ENCODE results near the gene SLIT3.

Gene SLIT3

GRCh38 chr5:169018925-169019324 is 282.0 kb downstream of the SLIT3 start:
- Histone ChIP-seq H3K9me3 (ENCODE audit: control insufficient read depth, low read length) (no peaks in the 10 kb centered on the region), H3K4me1 (ENCODE audit: control insufficient read depth, insufficient read depth, low read length, poor library complexity, severe bottlenecking) (no peaks in the 10 kb centered on the region), H3K36me3 (ENCODE audit: control insufficient read depth, insufficient read depth, low read length) (no peaks in the 10 kb centered on the region), H3K4me3 (ENCODE audit: insufficient read depth, low read depth, low read length, poor library complexity, severe bottlenecking) (no peak overlapping the region), H3K27ac (ENCODE audit: insufficient read depth, low read length, poor library complexity, severe bottlenecking) (no peak overlapping the region), H3K27me3 (replicated peaks; ENCODE audit: control insufficient read depth, insufficient read depth, low read length, poor library complexity, severe bottlenecking) (no peaks in the 10 kb centered on the region)
- no peak for DNase-seq

DNA sequence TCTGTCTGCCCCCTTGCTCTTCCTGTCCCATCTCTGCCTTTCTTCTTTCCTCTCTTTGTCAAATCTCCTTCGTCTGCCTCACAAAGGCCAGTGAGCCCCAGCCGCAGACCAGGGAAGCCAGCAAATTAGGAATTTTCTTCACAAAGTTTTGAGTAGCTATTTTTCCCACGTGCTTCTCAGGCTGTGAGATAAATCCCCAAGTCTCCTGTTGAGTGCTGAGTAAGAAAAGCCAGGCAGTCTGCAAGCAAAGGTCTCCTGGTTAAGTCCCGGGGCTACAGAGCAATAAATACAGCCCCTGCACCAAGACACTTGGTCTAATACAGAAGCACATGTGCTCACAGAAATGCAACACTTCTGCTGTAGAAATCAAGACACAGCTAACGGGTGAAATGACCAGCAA is 284.9 kb downstream of the SLIT3 start:
- Histone ChIP-seq H3K4me3 (ENCODE audit: insufficient read depth, low read depth, low read length, poor library complexity, severe bottlenecking) (no peak overlapping the region), H3K36me3 (ENCODE audit: control insufficient read depth, insufficient read depth, low read length) (no peaks in the 10 kb centered on the region), H3K4me1 (ENCODE audit: control insufficient read depth, insufficient read depth, low read length, poor library complexity, severe bottlenecking) (no peaks in the 10 kb centered on the region), H3K9me3 (ENCODE audit: control insufficient read depth, low read length) (no peaks in the 10 kb centered on the region), H3K27me3 (replicated peaks; ENCODE audit: control insufficient read depth, insufficient read depth, low read length, poor library complexity, severe bottlenecking) (no peaks in the 10 kb centered on the region), H3K27ac (ENCODE audit: insufficient read depth, low read length, poor library complexity, severe bottlenecking) (no peak overlapping the region)
- no peak for DNase-seq

DNA sequence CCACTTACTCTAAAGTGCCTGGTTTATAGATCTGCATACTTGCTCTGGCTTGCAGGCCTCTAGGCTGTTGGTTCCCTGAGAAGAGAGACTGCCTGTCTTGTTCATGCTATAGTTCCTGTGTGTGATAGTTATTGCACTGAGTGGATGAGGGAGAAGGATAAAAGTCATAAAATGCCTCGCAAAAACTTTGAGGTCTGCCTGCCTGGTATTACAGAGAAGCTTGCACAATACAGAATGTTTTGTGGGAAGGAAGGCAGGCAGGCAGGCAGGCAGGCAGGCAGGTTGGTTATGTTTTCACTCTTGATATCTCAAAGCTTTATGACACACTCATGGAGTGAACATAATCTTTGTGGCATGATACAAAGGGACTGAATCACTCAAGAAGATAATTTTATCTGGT is 287.1 kb downstream of the SLIT3 start:
- H3K4me1 ChIP-seq (ENCODE audit: control insufficient read depth, insufficient read depth, low read length, poor library complexity, severe bottlenecking) = no peaks in the 10 kb centered on the region
- H3K27me3 ChIP-seq (replicated peaks; ENCODE audit: control insufficient read depth, insufficient read depth, low read length, poor library complexity, severe bottlenecking) = no peaks in the 10 kb centered on the region
- DNase-seq = no peak
- no peak overlapping the region for H3K4me3 ChIP-seq (ENCODE audit: insufficient read depth, low read depth, low read length, poor library complexity, severe bottlenecking)
- no peak overlapping the region for H3K27ac ChIP-seq (ENCODE audit: insufficient read depth, low read length, poor library complexity, severe bottlenecking)
- H3K36me3 ChIP-seq (ENCODE audit: control insufficient read depth, insufficient read depth, low read length) = no peaks in the 10 kb centered on the region
- H3K9me3 ChIP-seq (ENCODE audit: control insufficient read depth, low read length) = no peaks in the 10 kb centered on the region

- H3K27ac ChIP-seq (ENCODE audit: insufficient read depth, low read length, poor library complexity, severe bottlenecking) = no peak overlapping the region
- H3K36me3 ChIP-seq (ENCODE audit: control insufficient read depth, insufficient read depth, low read length) = no peaks in the 10 kb centered on the region
- no peak overlapping the region for H3K4me3 ChIP-seq (ENCODE audit: insufficient read depth, low read depth, low read length, poor library complexity, severe bottlenecking)
- H3K9me3 ChIP-seq (ENCODE audit: control insufficient read depth, low read length) = no peaks in the 10 kb centered on the region
- no peaks in the 10 kb centered on the region for H3K4me1 ChIP-seq (ENCODE audit: control insufficient read depth, insufficient read depth, low read length, poor library complexity, severe bottlenecking)
- DNase-seq = no peak
- no peaks in the 10 kb centered on the region for H3K27me3 ChIP-seq (replicated peaks; ENCODE audit: control insufficient read depth, insufficient read depth, low read length, poor library complexity, severe bottlenecking)
These were observed 287.7 kb downstream of the SLIT3 start for GRCh38 chr5:169013208-169013728.

DNA sequence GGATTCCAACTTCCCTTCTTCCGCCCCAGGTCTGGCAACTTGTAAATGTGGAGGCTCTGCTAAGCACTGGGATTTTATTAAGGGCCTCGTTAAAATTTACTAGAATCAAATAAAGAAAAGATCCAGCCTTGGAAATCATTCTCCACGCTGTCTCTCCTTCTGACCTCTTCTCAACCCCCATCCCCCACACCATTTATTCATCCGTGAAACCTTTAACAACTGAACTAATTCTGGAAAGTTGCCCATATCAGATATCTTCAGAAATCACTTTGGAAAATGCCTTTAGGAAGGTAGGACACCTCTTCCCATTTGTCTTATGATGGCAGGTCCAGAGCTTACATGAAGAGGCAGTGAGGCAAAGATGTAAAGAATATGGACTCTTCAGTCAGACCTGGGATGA is 288.5 kb downstream of the SLIT3 start:
- no peak for DNase-seq
- no peak overlapping the region for H3K27ac ChIP-seq (ENCODE audit: insufficient read depth, low read length, poor library complexity, severe bottlenecking)

DNA sequence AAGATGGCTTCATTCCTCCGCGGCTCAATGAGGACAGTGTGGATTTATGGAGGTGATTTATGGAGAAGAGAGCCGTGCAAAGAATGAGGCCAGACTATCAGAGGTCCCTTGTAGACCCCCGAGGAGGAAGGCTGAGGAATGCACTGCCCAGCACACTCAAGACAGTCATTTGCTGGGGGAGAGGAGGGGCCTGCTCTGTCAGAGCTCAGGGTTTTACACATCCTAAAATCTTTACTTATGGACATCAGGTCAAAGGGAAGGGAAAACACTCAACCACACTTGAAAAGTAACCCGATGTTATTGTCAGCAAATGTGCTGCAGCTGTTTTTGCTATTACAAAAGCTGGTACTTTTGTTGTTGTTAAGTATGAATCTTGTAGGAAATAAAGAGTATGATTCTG is 289.5 kb downstream of the SLIT3 start:
- Histone ChIP-seq H3K4me1 (ENCODE audit: control insufficient read depth, insufficient read depth, low read length, poor library complexity, severe bottlenecking) (no peaks in the 10 kb centered on the region), H3K27me3 (replicated peaks; ENCODE audit: control insufficient read depth, insufficient read depth, low read length, poor library complexity, severe bottlenecking) (no peaks in the 10 kb centered on the region), H3K27ac (ENCODE audit: insufficient read depth, low read length, poor library complexity, severe bottlenecking) (no peak overlapping the region), H3K36me3 (ENCODE audit: control insufficient read depth, insufficient read depth, low read length) (no peaks in the 10 kb centered on the region), H3K9me3 (ENCODE audit: control insufficient read depth, low read length) (no peaks in the 10 kb centered on the region), H3K4me3 (ENCODE audit: insufficient read depth, low read depth, low read length, poor library complexity, severe bottlenecking) (no peak overlapping the region)
- no peak for DNase-seq

More for the DNA sequence above, 288.5 kb downstream of the SLIT3 start:
- Histone ChIP-seq H3K4me3 (ENCODE audit: insufficient read depth, low read depth, low read length, poor library complexity, severe bottlenecking) (no peak overlapping the region), H3K36me3 (ENCODE audit: control insufficient read depth, insufficient read depth, low read length) (no peaks in the 10 kb centered on the region), H3K9me3 (ENCODE audit: control insufficient read depth, low read length) (no peaks in the 10 kb centered on the region), H3K4me1 (ENCODE audit: control insufficient read depth, insufficient read depth, low read length, poor library complexity, severe bottlenecking) (no peaks in the 10 kb centered on the region), H3K27me3 (replicated peaks; ENCODE audit: control insufficient read depth, insufficient read depth, low read length, poor library complexity, severe bottlenecking) (no peaks in the 10 kb centered on the region)

- Histone ChIP-seq H3K4me3 (ENCODE audit: insufficient read depth, low read depth, low read length, poor library complexity, severe bottlenecking) (no peak overlapping the region), H3K27me3 (replicated peaks; ENCODE audit: control insufficient read depth, insufficient read depth, low read length, poor library complexity, severe bottlenecking) (no peaks in the 10 kb centered on the region), H3K27ac (ENCODE audit: insufficient read depth, low read length, poor library complexity, severe bottlenecking) (no peak overlapping the region), H3K9me3 (ENCODE audit: control insufficient read depth, low read length) (no peaks in the 10 kb centered on the region), H3K36me3 (ENCODE audit: control insufficient read depth, insufficient read depth, low read length) (no peaks in the 10 kb centered on the region), H3K4me1 (ENCODE audit: control insufficient read depth, insufficient read depth, low read length, poor library complexity, severe bottlenecking) (no peaks in the 10 kb centered on the region)
- no peak for DNase-seq
These were observed 289.9 kb downstream of the SLIT3 start for GRCh38 chr5:169011009-169011408.

GRCh38 chr5:169009123-169009522 is 291.8 kb downstream of the SLIT3 start:
- H3K9me3 ChIP-seq (ENCODE audit: control insufficient read depth, low read length) = no peaks in the 10 kb centered on the region
- no peaks in the 10 kb centered on the region for H3K4me1 ChIP-seq (ENCODE audit: control insufficient read depth, insufficient read depth, low read length, poor library complexity, severe bottlenecking)
- H3K27me3 ChIP-seq (replicated peaks; ENCODE audit: control insufficient read depth, insufficient read depth, low read length, poor library complexity, severe bottlenecking) = no peaks in the 10 kb centered on the region
- H3K36me3 ChIP-seq (ENCODE audit: control insufficient read depth, insufficient read depth, low read length) = no peaks in the 10 kb centered on the region
- H3K27ac ChIP-seq (ENCODE audit: insufficient read depth, low read length, poor library complexity, severe bottlenecking) = no peak overlapping the region
- no peak overlapping the region for H3K4me3 ChIP-seq (ENCODE audit: insufficient read depth, low read depth, low read length, poor library complexity, severe bottlenecking)
- no peak for DNase-seq

- no peak for DNase-seq
- Histone ChIP-seq H3K9me3 (ENCODE audit: control insufficient read depth, low read length) (no peaks in the 10 kb centered on the region), H3K27ac (ENCODE audit: insufficient read depth, low read length, poor library complexity, severe bottlenecking) (no peak overlapping the region), H3K4me1 (ENCODE audit: control insufficient read depth, insufficient read depth, low read length, poor library complexity, severe bottlenecking) (no peaks in the 10 kb centered on the region), H3K36me3 (ENCODE audit: control insufficient read depth, insufficient read depth, low read length) (no peaks in the 10 kb centered on the region), H3K27me3 (replicated peaks; ENCODE audit: control insufficient read depth, insufficient read depth, low read length, poor library complexity, severe bottlenecking) (no peaks in the 10 kb centered on the region), H3K4me3 (ENCODE audit: insufficient read depth, low read depth, low read length, poor library complexity, severe bottlenecking) (no peak overlapping the region)
These were observed 293.8 kb downstream of the SLIT3 start for GRCh38 chr5:169006842-169007790.

GRCh38 chr5:169004551-169004950 is 296.4 kb downstream of the SLIT3 start:
- DNase-seq = no peak
- Histone ChIP-seq H3K4me1 (ENCODE audit: control insufficient read depth, insufficient read depth, low read length, poor library complexity, severe bottlenecking) (no peaks in the 10 kb centered on the region), H3K36me3 (ENCODE audit: control insufficient read depth, insufficient read depth, low read length) (no peaks in the 10 kb centered on the region), H3K27me3 (replicated peaks; ENCODE audit: control insufficient read depth, insufficient read depth, low read length, poor library complexity, severe bottlenecking) (no peaks in the 10 kb centered on the region), H3K9me3 (ENCODE audit: control insufficient read depth, low read length) (no peaks in the 10 kb centered on the region), H3K27ac (ENCODE audit: insufficient read depth, low read length, poor library complexity, severe bottlenecking) (no peak overlapping the region), H3K4me3 (ENCODE audit: insufficient read depth, low read depth, low read length, poor library complexity, severe bottlenecking) (no peak overlapping the region)
